Uterus (tissue), 4 donors: ENCODE results near the gene TPRG1. TPM values are rescaled to one million over a fixed set of nuclear protein-coding genes. Genes with fewer than 3 reads are reported as not detected.
A peak's percentile ranks its signal among the peaks of the same experiment; 100 is the strongest.

Source experiments
- DNase-seq, 2 donors: peaks; one replicate each; pipeline ENCODE4 v3.0.0-alpha.2; 2019 to 2020
- H3K27ac ChIP-seq, 2 donors: fragments of 200-600 bp; sonication (generic); 1 replicate in 1 of 2; 2 replicates in 1 of 2; pipeline ENCODE4 v1.5.1; 2016 to 2018
- H3K27me3 ChIP-seq, 2 donors: fragments of 200-600 bp; sonication (generic); one replicate each; pipeline ENCODE4 v1.5.1; 2018 to 2019; ENCODE audit warnings: control low read depth in 1 of 2
- H3K36me3 ChIP-seq, 2 donors: fragments of 200-600 bp; sonication (generic); one replicate each; pipeline ENCODE4 v1.5.1; 2019; ENCODE audit warnings: control low read depth in 1 of 2
- H3K4me1 ChIP-seq, 2 donors: fragments of 200-600 bp; sonication (generic); one replicate each; pipeline ENCODE4 v1.5.1; 2018 to 2019; ENCODE audit warnings: control low read depth in 1 of 2
- H3K4me3 ChIP-seq, 2 donors: fragments of 200-600 bp; sonication (generic); 1 replicate in 1 of 2; 2 replicates in 1 of 2; pipeline ENCODE4 v1.5.1; 2018 to 2019; ENCODE audit warnings: mild to moderate bottlenecking in 1 of 2
- H3K9me3 ChIP-seq, 2 donors: fragments of 200-600 bp; sonication (generic); one replicate each; pipeline ENCODE4 v1.5.1; 2019; ENCODE audit warnings: control low read depth in 1 of 2
- CTCF ChIP-seq, 4 experiments: fragments of 200-600 bp in 2 of 4; fragments of 450-650 bp in 2 of 4; sonication (generic) in 2 of 4; IDR thresholded peaks; one replicate each; pipeline ENCODE4 v1.5.1; 2016 to 2019; ENCODE audit warnings: antibody characterized with exemption in 4 of 4, mild to moderate bottlenecking in 2 of 4, moderate library complexity in 1 of 4
- POLR2A ChIP-seq, 2 donors: fragments of 450-650 bp; IDR thresholded peaks; one replicate each; pipeline ENCODE4 v1.6.1; 2016; ENCODE audit warnings: antibody characterized with exemption in 2 of 2, mild to moderate bottlenecking in 1 of 2, moderate library complexity in 1 of 2
- intact Hi-C: fragments of 100-400 bp; cut with DNase I; formaldehyde crosslinking; loops from one replicate; pipeline ENCODE4 v1.15.1; 2023; ENCODE audit warnings: low total_unique reads
- total RNA-seq, 4 donors: library from RNA; depleted of rRNA in 3 of 4; stranded (reverse); fragments of >200 nt in 3 of 4; gene quantifications; one replicate each; pipeline versions ENCODE4 v1.1.0 to v1.2.4, GENCODE V29; 2014 to 2023
- donor health status: DM: yes; HTN: yes; CAD: no.

The TPRG1 gene
- total RNA-seq, 4 donors from 2014 or later: 7.7 to 29.4 (median 8.3) TPM

- Histone ChIP-seq H3K27ac (no peak overlapping the region), H3K9me3 (no peaks in the 10 kb centered on the region), H3K4me3 (no peak overlapping the region), H3K4me1 (peaks cover 8 to 17% of the 10 kb centered on the region in 2 donors), H3K36me3 (no peaks in the 10 kb centered on the region), H3K27me3 (no peaks in the 10 kb centered on the region)
- no peak for DNase-seq
- intact Hi-C loops: loop anchor here (10.0 kb wide), 1 partner anchor 178 kb away; no protein-coding TSS in a partner anchor
- TF ChIP-seq CTCF (IDR thresholded peaks at IDR 0.05): no peak
- TF ChIP-seq POLR2A (IDR thresholded peaks at IDR 0.05): no peak
Observed at GRCh38 chr3:189142527-189142926, 29.2 kb upstream of the TPRG1 start.

DNA sequence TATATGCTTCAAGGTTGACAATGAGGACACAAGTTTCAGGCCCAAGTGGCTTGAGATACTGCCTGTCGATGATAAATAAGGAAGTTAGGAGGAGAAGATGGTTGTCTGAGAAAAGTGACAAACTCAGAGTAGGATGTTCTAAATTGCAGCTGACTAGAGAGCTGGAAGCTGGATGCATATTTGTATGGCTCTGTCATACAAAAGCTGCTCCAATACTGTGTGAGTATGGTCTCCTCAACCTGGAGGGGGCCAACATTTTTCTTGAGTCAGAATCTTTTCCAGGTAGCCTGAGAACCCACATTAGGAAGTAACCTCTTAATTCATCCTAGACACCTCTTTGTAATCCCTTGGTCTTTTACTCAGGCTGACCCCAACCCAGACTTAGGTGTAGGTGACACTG lies 28.4 kb upstream of the TPRG1 start:
- Histone ChIP-seq H3K4me3 (no peak overlapping the region), H3K9me3 (no peaks in the 10 kb centered on the region), H3K4me1 (peaks cover 13 to 17% of the 10 kb centered on the region in 2 donors), H3K27ac (peak overlapping the region; percentile 68), H3K36me3 (no peaks in the 10 kb centered on the region), H3K27me3 (no peaks in the 10 kb centered on the region)
- no peak for DNase-seq
- no peak for TF ChIP-seq POLR2A (IDR thresholded peaks at IDR 0.05)
- TF ChIP-seq CTCF (IDR thresholded peaks at IDR 0.05): peak in 1 of 4 experiments; percentile 4
- intact Hi-C loops: loop anchor here (10.0 kb wide), 1 partner anchor 179 kb away; no protein-coding TSS in a partner anchor

GRCh38 chr3:189143771-189144170 lies 28.0 kb upstream of the TPRG1 start:
- Histone ChIP-seq H3K36me3 (no peaks in the 10 kb centered on the region), H3K4me3 (no peak overlapping the region), H3K27ac (peak overlapping the region; percentile 68), H3K9me3 (no peaks in the 10 kb centered on the region), H3K4me1 (peaks cover 13 to 17% of the 10 kb centered on the region in 2 donors), H3K27me3 (no peaks in the 10 kb centered on the region)
- TF ChIP-seq POLR2A (IDR thresholded peaks at IDR 0.05): no peak
- no peak for TF ChIP-seq CTCF (IDR thresholded peaks at IDR 0.05)
- intact Hi-C loops: loop anchor here (10.0 kb wide), 1 partner anchor 179 kb away; no protein-coding TSS in a partner anchor
- no peak for DNase-seq

DNA sequence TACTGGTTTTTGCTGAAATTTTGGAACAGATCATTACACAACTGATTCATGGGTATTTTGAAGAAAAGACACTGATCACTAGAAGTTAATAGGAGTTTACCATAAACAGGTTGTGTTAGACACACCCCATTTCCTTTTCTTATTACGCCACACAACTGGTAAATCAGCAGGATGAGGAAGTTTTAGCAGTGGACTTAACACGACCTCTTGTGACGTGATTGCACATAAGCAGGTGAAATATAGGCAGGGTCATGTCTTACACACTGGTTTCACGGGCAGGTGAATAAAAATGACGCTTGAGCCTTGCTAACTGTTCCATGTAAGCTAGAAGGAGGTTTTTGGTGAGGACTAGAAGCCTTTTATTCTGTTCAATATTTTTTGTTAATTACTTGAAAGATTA lies 27.1 kb upstream of the TPRG1 start:
- TF ChIP-seq POLR2A (IDR thresholded peaks at IDR 0.05): no peak
- TF ChIP-seq CTCF (IDR thresholded peaks at IDR 0.05): peak; percentile 53 to 68 (median 58)
- intact Hi-C loops: loop anchor here (5.0 to 10.0 kb wide), 2 partner anchors 180 to 1402 kb away; no protein-coding TSS in a partner anchor
- Histone ChIP-seq H3K27ac (peak overlapping the region; percentile 68), H3K4me1 (peaks cover 13 to 17% of the 10 kb centered on the region in 2 donors), H3K27me3 (no peaks in the 10 kb centered on the region), H3K9me3 (no peaks in the 10 kb centered on the region), H3K36me3 (no peaks in the 10 kb centered on the region), H3K4me3 (no peak overlapping the region)
- DNase-seq: peak in 1 of 2 donors; percentile 54

DNA sequence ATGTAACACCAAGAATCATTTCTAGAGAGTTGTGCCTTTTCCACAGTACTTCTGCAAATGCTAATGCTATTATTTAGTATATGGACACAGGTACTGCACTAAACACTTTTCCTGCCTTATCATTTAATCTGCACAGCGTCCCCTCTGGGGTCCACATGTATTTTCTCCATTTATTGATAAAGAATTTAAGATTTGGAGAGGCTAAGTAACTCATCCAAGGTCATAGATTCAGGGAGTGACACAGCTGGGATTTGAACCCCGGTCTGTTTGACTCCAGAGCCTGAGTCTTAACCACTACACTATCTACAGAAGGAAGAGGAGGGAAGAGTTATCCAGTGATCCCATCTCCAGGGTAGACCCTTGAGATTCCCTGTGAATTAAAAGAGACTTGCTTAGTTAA lies 24.9 kb upstream of the TPRG1 start:
- Histone ChIP-seq H3K4me1 (peaks cover 13 to 17% of the 10 kb centered on the region in 2 donors), H3K4me3 (no peak overlapping the region), H3K27ac (peak overlapping the region; percentile 66 to 67), H3K36me3 (no peaks in the 10 kb centered on the region), H3K27me3 (no peaks in the 10 kb centered on the region), H3K9me3 (no peaks in the 10 kb centered on the region)
- intact Hi-C loops: loop anchor here (5.0 to 10.0 kb wide), 2 partner anchors 182 to 1405 kb away; no protein-coding TSS in a partner anchor
- TF ChIP-seq POLR2A (IDR thresholded peaks at IDR 0.05) (no peak), CTCF (IDR thresholded peaks at IDR 0.05) (no peak)
- no peak for DNase-seq
